ENCODE data around the gene SRGAP1. TPM values are rescaled to one million over a fixed set of nuclear protein-coding genes. Genes with fewer than 3 reads are reported as not detected.

SRGAP1 gene
- total and polyA plus RNA-seq, 2 of the 8 experiments (the other 6 are each of a cell fraction or from before 2014, with no cell fraction given): 3.2 to 7.3 TPM

DNA sequence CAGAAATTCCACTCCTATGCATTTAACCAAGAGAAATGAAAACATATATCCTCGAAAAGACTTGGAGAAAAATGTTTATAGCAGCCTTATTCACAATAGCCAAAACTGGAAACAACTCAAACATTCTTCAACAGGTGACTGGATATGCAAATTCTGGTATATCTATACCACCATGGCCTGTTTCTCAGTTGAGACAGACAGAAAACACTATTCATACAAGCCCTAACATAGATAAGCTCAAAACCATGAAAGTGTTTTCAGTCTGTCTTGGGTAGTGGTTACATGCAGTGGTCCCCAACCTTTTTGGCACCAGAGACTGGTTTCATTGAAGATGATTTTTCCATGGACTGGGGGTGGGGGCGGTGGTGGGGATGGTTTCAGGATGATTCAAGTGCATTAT, 83.8 kb downstream of the SRGAP1 start:
- H3K9ac ChIP-seq (replicated peaks in 1 of 4; ENCODE audit: extremely low read depth in 1 of 4, low read depth in 3 of 4, low read length in 3 of 4): no peak overlapping the region
- H3K4me2 ChIP-seq (ENCODE audit: insufficient read depth in 1 of 2, low read depth in 2 of 2, low read length in 2 of 2): no peak overlapping the region
- no peaks in the 10 kb centered on the region for H3K79me2 ChIP-seq (ENCODE audit: control insufficient read depth in 1 of 2, insufficient read depth in 2 of 2, low read length in 2 of 2)
- H3K4me3 ChIP-seq (ENCODE audit: extremely low read depth in 1 of 4, insufficient read depth in 2 of 4, low read depth in 3 of 4, low read length in 4 of 4): no peak overlapping the region
- H2BK120ac ChIP-seq (replicated peaks; ENCODE audit: low read depth, low read length): no peak overlapping the region
- ChIA-PET POLR2A (ENCODE audit: partially characterized antibody) (no interaction called here), CTCF (ENCODE audit: partially characterized antibody) (interaction anchor here (1.2 kb wide), 2 partner anchors 12 to 102 kb away, joined by 3 read pairs; no protein-coding TSS in a partner anchor)
- H2BK12ac ChIP-seq (ENCODE audit: low read depth, low read length): no peak overlapping the region
- H4K8ac ChIP-seq (ENCODE audit: extremely low read depth, insufficient read depth, low read length): no peak overlapping the region
- H3K56ac ChIP-seq (replicated peaks; ENCODE audit: insufficient read length, low read depth, low read length): no peak overlapping the region
- no peak overlapping the region for H4K5ac ChIP-seq (ENCODE audit: insufficient read length, low read depth, low read length)
- no peak overlapping the region for H3K18ac ChIP-seq (ENCODE audit: extremely low read depth, low read length)
- H3K79me1 ChIP-seq (ENCODE audit: low read depth, low read length): no peaks in the 10 kb centered on the region
- no peak overlapping the region for H2BK5ac ChIP-seq (ENCODE audit: low read depth, low read length)
- no peaks in the 10 kb centered on the region for H3K36me3 ChIP-seq (ENCODE audit: control insufficient read depth in 2 of 4, insufficient read depth in 4 of 4, low read length in 3 of 4)
- H3K23ac ChIP-seq (ENCODE audit: insufficient read length): no peak overlapping the region
- DNase-seq (ENCODE audit: low read depth in 1 of 2, low spot score in 2 of 2): no peak
- H4K20me1 ChIP-seq (replicated peaks in 1 of 2; ENCODE audit: control insufficient read depth in 1 of 2, insufficient read depth in 2 of 2, low read length in 2 of 2): no peaks in the 10 kb centered on the region
- H3K27me3 ChIP-seq (replicated peaks in 1 of 4; ENCODE audit: control insufficient read depth in 3 of 4, extremely low read depth in 1 of 4, insufficient read depth in 3 of 4, low read length in 3 of 4): no peaks in the 10 kb centered on the region
- H3K4me1 ChIP-seq (replicated peaks in 1 of 4; ENCODE audit: control insufficient read depth in 3 of 4, insufficient read depth in 4 of 4, low read length in 3 of 4): no peaks in the 10 kb centered on the region
- no peaks in the 10 kb centered on the region for H3K23me2 ChIP-seq (ENCODE audit: low read depth, low read length)
- FAIRE-seq: no peak
- no peak overlapping the region for H2BK20ac ChIP-seq (ENCODE audit: low read length)
- H4K91ac ChIP-seq (replicated peaks; ENCODE audit: insufficient read length, low read length): no peak overlapping the region
- H2AK5ac ChIP-seq (ENCODE audit: low read depth, low read length): no peak overlapping the region
- WGBS, 2 experiments (ENCODE audit: extremely low coverage in 1 of 2, insufficient coverage in 1 of 2, insufficient read length in 1 of 2, insufficient replicate concordance in 2 of 2, low coverage in 1 of 2, low lambda C conversion rate in 2 of 2, missing lambda C conversion rate in 1 of 2): 86% methylated on average over 2 of the region's 2 CpGs; no CpG with 5 or more reads in 1 of the 2 experiments
- TF ChIP-seq CHD2 (IDR thresholded peaks at IDR 0.05; ENCODE audit: low read length): no peak
- H3K9me3 ChIP-seq (ENCODE audit: insufficient read depth in 2 of 2, low read depth in 1 of 2, low read length in 1 of 2): no peaks in the 10 kb centered on the region
- H2BK15ac ChIP-seq (ENCODE audit: low read length): no peak overlapping the region
- no peak overlapping the region for H3K14ac ChIP-seq (ENCODE audit: insufficient read length)
- no peak overlapping the region for H3K27ac ChIP-seq (ENCODE audit: low read depth, low read length)
- H3K4ac ChIP-seq (replicated peaks; ENCODE audit: insufficient read length, low read depth, low read length): no peak overlapping the region
- H2AFZ ChIP-seq (ENCODE audit: low read length): no peak overlapping the region
